DOHH2 (cell line): ENCODE measurements around the gene BCAR1.

Experiments
- H3F3A ChIP-seq: fragments of 200-600 bp; sonication (generic), shearing (Covaris generic); 2 replicates; pipeline ENCODE4 v1.6.0; 2016; ENCODE audit warnings: antibody characterized with exemption, mild to moderate bottlenecking; ENCODE audit not compliant: control insufficient read depth, insufficient read depth
- H3K27ac ChIP-seq: fragments of 200-600 bp; sonication (generic); 2 replicates; pipeline ENCODE4 v1.5.1; 2014; ENCODE audit warnings: low read depth, mild to moderate bottlenecking, low read length, moderate library complexity
- H3K27me3 ChIP-seq: fragments of 200-600 bp; sonication (generic); 2 replicates; pipeline ENCODE4 v1.6.1; 2014; ENCODE audit warnings: mild to moderate bottlenecking, low read length, mixed read lengths; ENCODE audit not compliant: control insufficient read depth
- H3K36me3 ChIP-seq: fragments of 200-600 bp; sonication (generic); 2 replicates; pipeline ENCODE4 v1.6.1; 2014; ENCODE audit warnings: mild to moderate bottlenecking, low read length, moderate library complexity, mixed read lengths; ENCODE audit not compliant: control insufficient read depth
- H3K4me1 ChIP-seq: fragments of 200-600 bp; sonication (generic); 2 replicates; pipeline ENCODE4 v1.6.1; 2014; ENCODE audit warnings: mild to moderate bottlenecking, low read length, mixed read lengths; ENCODE audit not compliant: control insufficient read depth
- H3K4me2 ChIP-seq: fragments of 200-600 bp; sonication (generic); 2 replicates; pipeline ENCODE4 v1.6.0; 2014; ENCODE audit warnings: mild to moderate bottlenecking, low read length, moderate library complexity
- H3K4me3 ChIP-seq: fragments of 200-600 bp; sonication (generic); 2 replicates; pipeline ENCODE4 v1.5.1; 2014; ENCODE audit warnings: mild to moderate bottlenecking, low read length, mixed read lengths
- H3K79me2 ChIP-seq: fragments of 200-600 bp; sonication (generic); 2 replicates; pipeline ENCODE4 v1.6.1; 2014; ENCODE audit warnings: mild to moderate bottlenecking, low read length, mixed read lengths; ENCODE audit not compliant: control insufficient read depth
- H3K9me2 ChIP-seq: fragments of 200-600 bp; sonication (generic); replicated peaks from 2 replicates; pipeline ENCODE4 v1.6.1; 2014; ENCODE audit warnings: mild to moderate bottlenecking, low read length, mixed read lengths; ENCODE audit not compliant: control insufficient read depth
- H3K9me3 ChIP-seq: fragments of 200-600 bp; sonication (generic); 2 replicates; pipeline ENCODE4 v1.6.1; 2014; ENCODE audit warnings: antibody characterized with exemption, low read length, mixed read lengths; ENCODE audit not compliant: control insufficient read depth, insufficient read depth
- H4K20me1 ChIP-seq: fragments of 200-600 bp; sonication (generic); 2 replicates; pipeline ENCODE4 v1.6.0; 2014; ENCODE audit warnings: low read depth, mild to moderate bottlenecking, antibody characterized with exemption, low read length, moderate library complexity; ENCODE audit not compliant: control insufficient read depth, insufficient read depth
- CTCF ChIP-seq: fragments of 200-600 bp; sonication (generic); IDR thresholded peaks from one replicate; pipeline ENCODE4 v1.5.1; 2014; ENCODE audit warnings: antibody characterized with exemption, mild to moderate bottlenecking, low read depth, low read length; ENCODE audit not compliant: poor library complexity, severe bottlenecking
- EZH2phosphoT487 ChIP-seq: fragments of 200-600 bp; sonication (generic); IDR thresholded peaks from 2 replicates; pipeline ENCODE4 v1.6.1; 2017; ENCODE audit warnings: borderline replicate concordance, mild to moderate bottlenecking, antibody characterized with exemption, low read length, moderate library complexity, mixed read lengths

Gene BCAR1

GRCh38 chr16:75181630-75182029 lies 69.8 kb downstream of the BCAR1 start:
- Histone ChIP-seq H3K4me2 (no peak overlapping the region), H3K4me3 (no peak overlapping the region), H3K9me2 (no peaks in the 10 kb centered on the region), H3F3A (no peaks in the 10 kb centered on the region), H3K36me3 (no peaks in the 10 kb centered on the region), H3K9me3 (peaks cover 3% of the 10 kb centered on the region; the same call in 1 of the 2 replicates), H4K20me1 (no peaks in the 10 kb centered on the region), H3K79me2 (no peaks in the 10 kb centered on the region), H3K27ac (no peak overlapping the region), H3K4me1 (no peaks in the 10 kb centered on the region), H3K27me3 (no peaks in the 10 kb centered on the region; the same call in 1 of the 2 replicates)
- no peak for TF ChIP-seq CTCF
- TF ChIP-seq EZH2phosphoT487: no peak

- H3K9me2 ChIP-seq: no peaks in the 10 kb centered on the region
- H3F3A ChIP-seq: no peaks in the 10 kb centered on the region
- H3K36me3 ChIP-seq: no peaks in the 10 kb centered on the region
- H3K9me3 ChIP-seq: peaks cover 5% of the 10 kb centered on the region; the same call in 1 of the 2 replicates
- H3K4me2 ChIP-seq: no peak overlapping the region
- no peak overlapping the region for H3K27ac ChIP-seq
- H3K4me1 ChIP-seq: no peaks in the 10 kb centered on the region
- TF ChIP-seq CTCF (no peak), EZH2phosphoT487 (no peak)
- no peak overlapping the region for H3K4me3 ChIP-seq
- H3K27me3 ChIP-seq: no peaks in the 10 kb centered on the region
- no peaks in the 10 kb centered on the region for H3K79me2 ChIP-seq
- H4K20me1 ChIP-seq: no peaks in the 10 kb centered on the region
These were observed 72.2 kb downstream of the BCAR1 start for GRCh38 chr16:75179208-75179607.
